ENCODE data around the gene CACNA1C. TPM values are rescaled to one million over a fixed set of nuclear protein-coding genes. Genes with fewer than 3 reads are reported as not detected.

The CACNA1C gene
- total RNA-seq, 1 experiment from 2014 or later: not detected

- DNase-seq: no peak
- Histone ChIP-seq H3K9me3 (ENCODE audit: insufficient read depth, low read depth) (no peaks in the 10 kb centered on the region), H3K79me2 (ENCODE audit: low read depth) (no peaks in the 10 kb centered on the region), H3K4me1 (replicated peaks; ENCODE audit: insufficient read depth) (no peaks in the 10 kb centered on the region), H2AFZ (no peak overlapping the region), H4K20me1 (ENCODE audit: insufficient read depth) (no peaks in the 10 kb centered on the region), H3K27ac (no peak overlapping the region), H3K4me2 (no peak overlapping the region), H3K4me3 (no peak overlapping the region), H3K27me3 (ENCODE audit: insufficient read depth, low read depth) (peaks cover 85% of the 10 kb centered on the region), H3K9me2 (ENCODE audit: insufficient read depth) (no peaks in the 10 kb centered on the region), H3F3A (ENCODE audit: insufficient read depth, low read depth) (no peaks in the 10 kb centered on the region), H3K36me3 (ENCODE audit: low read depth) (no peaks in the 10 kb centered on the region)
- ChIA-PET CTCF (no interaction called here), POLR2A (ENCODE audit: unreplicated experiment) (no interaction called here)
- BruUV-seq (replicated peaks): no TSS peak
- intact Hi-C loops (cut with micrococcal nuclease; ENCODE audit: unreplicated experiment): no loop called here
- TF ChIP-seq CTCF (conservative IDR thresholded peaks at IDR 0.05) (no peak), EZH2 (IDR thresholded peaks at IDR 0.05; ENCODE audit: low read depth) (no peak)
Measured at GRCh38 chr12:2302711-2303580, 250.2 kb downstream of the CACNA1C start.

GRCh38 chr12:2304223-2304622 is 251.4 kb downstream of the CACNA1C start:
- ChIA-PET CTCF (no interaction called here), POLR2A (ENCODE audit: unreplicated experiment) (no interaction called here)
- Histone ChIP-seq H3K4me3 (no peak overlapping the region), H3K4me2 (no peak overlapping the region), H3K9me3 (ENCODE audit: insufficient read depth, low read depth) (no peaks in the 10 kb centered on the region), H2AFZ (no peak overlapping the region), H3K27ac (no peak overlapping the region), H3F3A (ENCODE audit: insufficient read depth, low read depth) (no peaks in the 10 kb centered on the region), H3K9me2 (ENCODE audit: insufficient read depth) (no peaks in the 10 kb centered on the region), H3K36me3 (ENCODE audit: low read depth) (no peaks in the 10 kb centered on the region), H3K4me1 (replicated peaks; ENCODE audit: insufficient read depth) (no peaks in the 10 kb centered on the region), H3K79me2 (ENCODE audit: low read depth) (no peaks in the 10 kb centered on the region), H3K27me3 (ENCODE audit: insufficient read depth, low read depth) (peaks cover 72% of the 10 kb centered on the region), H4K20me1 (ENCODE audit: insufficient read depth) (no peaks in the 10 kb centered on the region)
- intact Hi-C loops (cut with micrococcal nuclease; ENCODE audit: unreplicated experiment): no loop called here
- no TSS peak for BruUV-seq (replicated peaks)
- TF ChIP-seq CTCF (conservative IDR thresholded peaks at IDR 0.05) (no peak), EZH2 (IDR thresholded peaks at IDR 0.05; ENCODE audit: low read depth) (no peak)
- no peak for DNase-seq

GRCh38 chr12:2306012-2306411 is 253.2 kb downstream of the CACNA1C start:
- Histone ChIP-seq H2AFZ (no peak overlapping the region), H3K27me3 (ENCODE audit: insufficient read depth, low read depth) (peaks cover 62% of the 10 kb centered on the region), H3K4me1 (replicated peaks; ENCODE audit: insufficient read depth) (no peaks in the 10 kb centered on the region), H3K4me2 (no peak overlapping the region), H3F3A (ENCODE audit: insufficient read depth, low read depth) (no peaks in the 10 kb centered on the region), H3K36me3 (ENCODE audit: low read depth) (no peaks in the 10 kb centered on the region), H3K4me3 (no peak overlapping the region), H3K9me3 (ENCODE audit: insufficient read depth, low read depth) (no peaks in the 10 kb centered on the region), H3K27ac (no peak overlapping the region), H3K9me2 (ENCODE audit: insufficient read depth) (no peaks in the 10 kb centered on the region), H4K20me1 (ENCODE audit: insufficient read depth) (no peaks in the 10 kb centered on the region; the same call in 1 of the 2 replicates), H3K79me2 (ENCODE audit: low read depth) (no peaks in the 10 kb centered on the region)
- CTCF ChIA-PET: no interaction called here
- intact Hi-C loops (cut with micrococcal nuclease; ENCODE audit: unreplicated experiment): no loop called here
- no peak for DNase-seq
- POLR2A ChIA-PET (ENCODE audit: unreplicated experiment): no interaction called here
- BruUV-seq (replicated peaks): no TSS peak
- no peak for TF ChIP-seq CTCF (conservative IDR thresholded peaks at IDR 0.05)
- no peak for TF ChIP-seq EZH2 (IDR thresholded peaks at IDR 0.05; ENCODE audit: low read depth)

Measured in PC-9 (cell line).